Spleen (tissue), 7 donors: ENCODE results near the gene ZW10.
A peak's percentile ranks its signal among the peaks of the same experiment; 100 is the strongest.

Experiments
- POLR2A ChIP-seq, 3 donors: fragments of 450-650 bp; IDR thresholded peaks; one replicate each; pipeline ENCODE4 v1.5.1; 2017; ENCODE audit warnings: antibody characterized with exemption in 3 of 3, mild to moderate bottlenecking in 1 of 3
- TF ChIP-seq, protein P1 (sequence below), 11 experiments: fragments of 200-600 bp in 7 of 11; fragments of 450-650 bp in 4 of 11; sonication (generic) in 4 of 11; IDR thresholded peaks in 8 of 11; conservative IDR thresholded peaks in 3 of 11; 1 replicate in 7 of 11; 2 replicates in 4 of 11; pipeline versions ENCODE4 v1.4.0 to v1.8.0; 2016 to 2021; ENCODE audit warnings: antibody characterized with exemption in 11 of 11, inconsistent platforms in 4 of 11, mild to moderate bottlenecking in 1 of 11
- donor health status: DM: no; HTN: no; CAD: no; lungs with moderate emphysema.
- donor health status: DM: no; HTN: no; CAD: no.
- donor health status: DM: no; HTN: no; CAD: no.

GRCh38 chr11:113773416-113774173 lies at the start of gene ZW10:
- TF ChIP-seq, protein P1, sequence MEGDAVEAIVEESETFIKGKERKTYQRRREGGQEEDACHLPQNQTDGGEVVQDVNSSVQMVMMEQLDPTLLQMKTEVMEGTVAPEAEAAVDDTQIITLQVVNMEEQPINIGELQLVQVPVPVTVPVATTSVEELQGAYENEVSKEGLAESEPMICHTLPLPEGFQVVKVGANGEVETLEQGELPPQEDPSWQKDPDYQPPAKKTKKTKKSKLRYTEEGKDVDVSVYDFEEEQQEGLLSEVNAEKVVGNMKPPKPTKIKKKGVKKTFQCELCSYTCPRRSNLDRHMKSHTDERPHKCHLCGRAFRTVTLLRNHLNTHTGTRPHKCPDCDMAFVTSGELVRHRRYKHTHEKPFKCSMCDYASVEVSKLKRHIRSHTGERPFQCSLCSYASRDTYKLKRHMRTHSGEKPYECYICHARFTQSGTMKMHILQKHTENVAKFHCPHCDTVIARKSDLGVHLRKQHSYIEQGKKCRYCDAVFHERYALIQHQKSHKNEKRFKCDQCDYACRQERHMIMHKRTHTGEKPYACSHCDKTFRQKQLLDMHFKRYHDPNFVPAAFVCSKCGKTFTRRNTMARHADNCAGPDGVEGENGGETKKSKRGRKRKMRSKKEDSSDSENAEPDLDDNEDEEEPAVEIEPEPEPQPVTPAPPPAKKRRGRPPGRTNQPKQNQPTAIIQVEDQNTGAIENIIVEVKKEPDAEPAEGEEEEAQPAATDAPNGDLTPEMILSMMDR (IDR thresholded peaks at IDR 0.05 in 8 of 11, conservative IDR thresholded peaks at IDR 0.05 in 3 of 11): peak; percentile 46 to 84 (median 80)
- no peak for TF ChIP-seq POLR2A (IDR thresholded peaks at IDR 0.05)
